ENCODE measurements around the gene KHK. TPM values are rescaled to one million over a fixed set of nuclear protein-coding genes. Genes with fewer than 3 reads are reported as not detected.
"Not testable (repeated sequence)": the region's sequence is repeated elsewhere in the genome, so short reads cannot be mapped to it uniquely, and the experiment has no call there.

The KHK gene
- total RNA-seq, 1 donor from 2014 or later: 3.3 TPM

GRCh38 chr2:27057184-27057583 lies 29.4 kb upstream of the KHK start:
- no peak for ATAC-seq (ENCODE audit: poor library complexity)
- intact Hi-C loops (cut with DNase I): no loop called here
- no peak for DNase-seq

DNA sequence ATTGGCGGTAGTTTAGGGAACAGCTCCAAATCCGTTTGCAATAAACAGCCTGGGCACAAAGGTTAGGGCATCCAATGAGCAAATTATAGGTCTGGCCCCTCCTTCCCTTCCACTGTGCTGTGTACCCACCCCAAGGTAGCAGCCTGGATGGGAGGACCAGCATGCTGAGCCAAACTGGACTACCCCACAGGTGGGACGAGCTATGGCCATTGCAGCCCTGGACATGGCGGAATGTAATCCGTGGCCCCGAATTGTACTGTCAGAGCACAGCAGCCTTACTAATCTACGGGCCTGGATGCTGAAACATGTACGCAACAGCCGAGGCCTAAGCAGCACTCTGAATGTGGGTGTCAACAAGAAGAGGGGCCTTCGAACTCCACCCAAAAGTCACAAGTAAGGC lies 28.4 kb upstream of the KHK start:
- ATAC-seq (ENCODE audit: poor library complexity): no peak
- no peak for DNase-seq
- intact Hi-C loops (cut with DNase I): no loop called here

GRCh38 chr2:27059141-27059820 lies 27.3 kb upstream of the KHK start:
- intact Hi-C loops (cut with DNase I): no loop called here
- no peak for DNase-seq
- ATAC-seq (ENCODE audit: poor library complexity): no peak

DNA sequence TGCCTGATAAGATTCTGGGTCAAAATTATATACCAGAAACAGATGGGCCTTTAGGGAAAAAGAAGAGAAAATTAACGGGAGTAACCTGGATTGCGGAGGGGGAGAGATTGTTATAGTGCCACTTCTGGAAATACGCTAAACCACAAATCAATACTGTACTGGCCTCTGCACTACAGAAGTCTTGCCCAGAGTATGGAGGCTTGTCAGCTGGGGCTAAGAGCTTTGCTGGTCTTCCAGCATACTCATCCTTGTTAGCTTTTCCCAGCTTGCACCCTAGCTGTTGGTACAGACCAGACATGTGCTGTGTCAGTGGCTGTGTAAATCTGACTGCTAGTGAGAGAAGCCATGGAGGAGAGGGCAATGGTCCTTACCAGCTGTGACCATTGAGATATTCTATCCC lies 26.2 kb upstream of the KHK start:
- ATAC-seq (ENCODE audit: poor library complexity): no peak
- intact Hi-C loops (cut with DNase I): no loop called here
- DNase-seq: no peak

DNA sequence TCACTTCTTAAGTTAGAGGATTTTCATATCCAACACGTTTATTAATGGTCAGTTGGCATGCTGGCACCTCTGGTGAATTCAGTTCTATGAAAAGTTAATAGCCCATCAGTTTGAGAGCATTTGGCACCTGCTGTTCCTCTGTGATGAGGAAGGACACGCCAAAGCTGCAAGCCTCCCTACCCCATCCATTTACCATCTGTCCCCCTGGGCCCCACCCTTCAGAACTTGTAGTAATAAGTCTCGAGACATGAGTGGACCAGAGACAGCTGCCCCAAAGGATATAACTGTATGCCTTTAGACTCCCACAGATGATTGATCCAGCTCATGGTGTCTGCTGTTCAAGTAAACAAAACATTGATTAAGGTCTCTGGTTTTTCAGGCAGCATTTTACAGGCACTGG lies 21.4 kb upstream of the KHK start:
- no peak for DNase-seq
- intact Hi-C loops (cut with DNase I): no loop called here
- ATAC-seq (ENCODE audit: poor library complexity): no peak

DNA sequence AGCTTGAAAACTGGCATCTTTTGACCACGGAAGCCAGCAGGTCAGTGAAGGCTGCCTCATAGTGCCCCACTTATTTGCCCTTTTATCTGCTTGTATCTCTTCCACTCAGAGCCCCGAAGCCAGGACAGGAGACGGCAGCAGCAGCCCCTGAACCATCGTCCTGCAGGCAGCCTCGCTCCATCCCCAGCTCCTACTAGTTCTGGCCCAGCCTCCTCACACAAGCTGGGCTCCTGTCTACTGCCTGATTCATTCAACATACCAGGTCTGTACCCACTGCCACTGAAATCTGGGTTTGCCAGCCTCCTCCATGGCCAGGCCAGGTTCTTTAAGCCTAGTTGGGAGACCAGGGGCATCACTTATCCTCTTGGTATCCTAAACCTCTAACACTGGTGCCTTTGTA lies 19.2 kb upstream of the KHK start:
- intact Hi-C loops (cut with DNase I): no loop called here
- ATAC-seq (ENCODE audit: poor library complexity) (no peak), DNase-seq (no peak)

GRCh38 chr2:27069436-27069835 lies 17.1 kb upstream of the KHK start:
- DNase-seq: no peak
- no peak for ATAC-seq (ENCODE audit: poor library complexity)
- intact Hi-C loops (cut with DNase I): no loop called here

GRCh38 chr2:27069961-27070618 lies 16.5 kb upstream of the KHK start:
- intact Hi-C loops (cut with DNase I): no loop called here
- DNase-seq: no peak
- ATAC-seq (ENCODE audit: poor library complexity): no peak

DNA sequence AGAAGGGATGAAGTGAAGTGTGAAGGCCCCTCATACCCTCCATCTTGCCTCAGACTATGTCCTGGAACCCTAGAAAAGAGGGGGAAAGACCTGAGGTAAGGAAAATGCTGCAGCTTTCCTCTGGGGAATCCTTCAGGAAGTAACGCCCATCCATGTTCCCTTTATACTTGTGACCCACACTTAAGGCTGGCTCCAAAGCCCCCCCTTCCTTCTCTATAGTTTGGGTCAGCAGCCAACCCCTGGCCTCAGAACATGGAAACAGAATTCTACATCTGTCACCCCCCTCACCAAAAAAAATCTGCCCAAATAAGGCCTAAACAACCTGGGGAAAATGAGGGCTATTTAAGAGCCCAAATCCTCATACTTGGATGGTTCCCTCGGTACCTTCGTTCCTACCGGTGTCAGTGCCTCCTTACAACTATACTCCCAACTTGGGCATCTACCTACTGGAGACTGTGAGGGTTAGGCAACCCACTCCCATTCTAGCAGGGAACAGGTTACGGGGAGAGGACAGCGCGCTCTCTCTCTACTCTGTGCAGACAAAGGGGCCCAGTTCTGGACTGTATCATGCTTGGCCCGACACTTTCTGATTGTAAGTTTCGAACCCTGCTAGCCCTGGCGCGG lies 15.8 kb upstream of the KHK start:
- no peak for DNase-seq
- intact Hi-C loops (cut with DNase I): no loop called here
- no peak for ATAC-seq (ENCODE audit: poor library complexity)

DNA sequence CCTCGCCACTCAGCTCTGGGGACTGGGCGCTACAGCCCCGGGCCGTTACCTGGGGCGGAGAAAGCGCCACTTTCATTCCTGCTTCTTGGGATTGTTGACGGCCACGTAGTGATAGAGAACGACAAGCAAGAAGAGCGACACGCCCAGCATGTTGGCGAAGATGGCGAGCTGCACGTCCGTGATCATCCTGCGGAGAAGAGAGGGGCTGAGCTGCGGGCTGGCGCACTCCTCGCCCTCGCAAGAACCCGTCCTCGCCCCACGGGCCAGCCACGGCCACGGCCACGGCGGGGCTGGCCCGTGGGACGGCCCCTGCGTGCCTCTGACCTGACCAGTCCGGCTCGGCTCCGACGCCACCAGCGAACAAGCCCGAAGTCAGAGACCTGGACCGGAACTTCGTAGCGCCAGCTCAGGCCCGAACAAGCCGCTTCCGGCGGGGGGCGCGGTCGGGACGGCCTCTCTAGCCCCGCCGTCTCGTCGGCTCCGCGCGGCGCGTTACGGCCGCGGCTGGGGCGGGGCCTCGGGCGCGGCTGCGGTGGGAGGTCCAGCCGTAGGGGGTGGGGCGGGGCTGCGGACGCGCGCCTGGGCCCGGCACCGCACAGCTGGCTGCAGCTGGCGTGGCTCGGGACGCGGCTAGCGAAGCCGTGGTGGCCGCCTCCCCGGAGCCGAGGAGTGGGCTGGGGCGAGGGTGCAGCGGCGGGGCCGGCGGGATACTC lies 15.1 kb upstream of the KHK start, which contains the start of gene OST4:
Gene OST4, minus strand, starts transcription at position 378 of the 713 bp plus-strand sequence.
- intact Hi-C loops (cut with DNase I): no loop called here

DNA sequence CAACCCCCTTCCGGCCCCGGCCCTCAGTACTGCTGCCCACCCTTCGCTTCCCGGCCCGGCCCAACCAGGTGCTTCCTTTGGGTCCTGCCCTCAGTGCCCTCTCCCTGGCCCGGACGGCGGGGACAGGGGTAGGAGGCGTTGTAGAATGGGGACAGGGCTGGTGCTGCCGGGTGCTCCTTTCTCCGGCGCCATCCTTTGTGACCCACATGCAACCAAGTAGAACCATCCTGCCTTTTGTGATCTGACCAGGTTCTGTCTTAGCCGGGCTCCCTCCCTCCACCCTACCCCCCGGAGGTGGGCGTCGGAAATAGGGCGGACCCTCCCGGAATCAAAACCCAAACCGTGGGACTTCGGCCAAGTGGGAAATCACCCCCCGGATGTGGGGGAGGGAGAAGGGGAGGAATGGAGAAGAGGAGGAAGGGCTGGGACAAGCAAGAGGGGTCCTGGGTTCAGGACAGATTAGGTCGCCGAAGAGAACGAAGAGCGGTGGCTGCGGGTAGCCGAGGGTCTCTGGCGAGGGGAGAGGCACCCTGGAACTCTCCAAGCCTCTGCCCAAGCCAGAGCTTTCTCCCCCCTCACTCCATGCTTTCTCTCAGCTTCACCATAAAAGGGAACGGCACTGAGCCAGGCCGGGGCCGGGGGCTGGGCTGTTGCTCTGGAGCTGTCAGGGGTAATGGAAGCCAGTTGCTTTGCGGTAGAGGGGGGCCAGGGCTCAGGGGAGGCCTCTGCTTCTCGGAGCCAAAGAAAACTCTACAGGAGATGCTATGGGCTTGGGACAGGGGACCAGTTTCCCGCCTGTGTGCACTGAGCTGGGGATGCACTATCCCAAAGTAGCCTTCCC lies 14.4 kb upstream of the KHK start:
- DNase-seq (peak; percentile 88), ATAC-seq (ENCODE audit: poor library complexity) (peak; percentile 38)
- intact Hi-C loops (cut with DNase I): no loop called here

More for the DNA sequence above, 15.1 kb upstream of the KHK start, which contains the start of gene OST4:
- ATAC-seq (ENCODE audit: poor library complexity): peak; percentile 96
- DNase-seq: peak; percentile 97

DNA sequence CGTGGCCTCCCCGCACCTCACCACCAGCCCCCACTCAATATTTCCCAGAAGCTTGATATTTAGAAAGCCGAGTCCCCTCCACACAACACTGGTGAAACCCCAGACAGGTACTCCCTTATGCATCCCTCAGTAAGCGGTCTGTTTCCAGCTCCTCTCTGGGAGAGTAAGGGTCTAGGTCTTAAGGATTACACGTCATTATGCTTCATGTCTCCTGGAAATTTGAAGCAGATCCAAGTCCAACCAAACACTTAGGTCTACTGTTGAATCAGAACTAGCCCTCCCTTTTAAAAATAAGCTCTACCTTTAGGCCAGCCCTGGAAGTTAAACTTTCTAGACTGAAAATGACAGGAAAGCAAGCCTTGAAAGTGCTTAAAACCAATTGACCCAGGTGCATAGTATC lies 13.7 kb upstream of the KHK start:
- DNase-seq: no peak
- ATAC-seq (ENCODE audit: poor library complexity): no peak
- intact Hi-C loops (cut with DNase I): no loop called here

DNA sequence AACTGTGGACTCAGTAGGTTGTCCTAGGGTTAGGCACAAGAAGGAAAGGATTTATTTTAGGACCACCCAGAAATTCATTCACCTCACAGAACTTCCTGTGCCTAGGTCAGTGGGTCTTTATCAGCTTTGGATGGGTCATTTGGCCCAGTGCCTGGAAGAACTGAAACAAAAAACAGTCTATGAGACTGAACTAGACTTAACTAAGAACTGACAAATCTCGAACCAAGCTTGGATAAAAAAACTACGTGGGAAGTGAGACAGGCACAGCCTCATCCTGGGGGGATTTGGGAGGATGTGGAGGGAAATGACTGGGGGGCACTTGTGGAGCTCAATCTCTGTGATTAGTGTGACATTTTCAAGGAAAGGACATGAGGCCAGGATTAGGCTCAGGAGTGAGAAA lies 12.8 kb upstream of the KHK start:
- ATAC-seq (ENCODE audit: poor library complexity) (no peak), DNase-seq (no peak)
- intact Hi-C loops (cut with DNase I): no loop called here

- ATAC-seq (ENCODE audit: poor library complexity): no peak
- DNase-seq: peak; percentile 81
- intact Hi-C loops (cut with DNase I): no loop called here
Measured at GRCh38 chr2:27074738-27075565, 11.6 kb upstream of the KHK start.

GRCh38 chr2:27075566-27075871 lies 11.1 kb upstream of the KHK start:
- intact Hi-C loops (cut with DNase I); ATAC-seq (ENCODE audit: poor library complexity): not testable (repeated sequence)
- peak; percentile 11 for DNase-seq

DNA sequence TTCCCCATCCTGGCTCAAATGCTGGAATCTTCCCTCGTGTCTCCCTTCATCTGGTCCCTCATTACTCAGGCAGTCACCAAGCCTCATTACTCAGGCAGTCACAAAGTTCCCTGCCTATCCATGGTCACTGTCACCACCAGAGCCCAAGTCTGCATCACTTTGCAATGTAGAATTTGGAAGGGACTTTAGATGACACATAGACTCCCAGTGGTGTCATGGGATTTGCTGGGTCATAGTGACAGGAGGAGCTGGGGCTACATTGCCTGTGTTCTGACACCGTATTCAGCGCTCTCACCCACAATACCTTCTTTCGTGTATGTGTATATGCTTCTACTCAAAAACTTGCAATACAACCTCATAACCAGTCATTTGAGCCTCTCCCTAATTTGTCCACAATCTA lies 10.2 kb upstream of the KHK start:
- intact Hi-C loops (cut with DNase I): no loop called here
- DNase-seq (no peak), ATAC-seq (ENCODE audit: poor library complexity) (no peak)

DNA sequence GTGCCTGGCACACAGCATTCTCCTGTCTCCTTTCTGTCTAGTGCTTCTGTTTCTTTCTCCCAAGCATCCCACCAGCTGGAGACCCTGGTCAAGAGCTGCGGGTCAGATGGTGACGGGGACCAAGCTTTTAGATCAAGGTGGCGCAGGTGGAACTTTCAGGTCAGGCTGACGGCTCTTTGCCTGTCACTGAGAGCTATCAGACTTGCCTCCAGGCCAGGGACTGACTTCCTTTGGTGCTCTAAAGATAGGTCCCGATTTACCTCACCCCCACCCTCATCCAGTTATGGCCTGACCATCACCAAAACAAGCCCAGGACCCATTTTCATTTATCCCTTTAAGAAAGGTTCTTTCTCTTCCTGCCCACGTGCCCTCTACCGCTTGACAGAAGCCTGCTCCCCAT lies 9.3 kb upstream of the KHK start:
- intact Hi-C loops (cut with DNase I): no loop called here
- no peak for ATAC-seq (ENCODE audit: poor library complexity)
- DNase-seq: peak; percentile 27

All from Right ventricle myocardium superior (tissue), 1 donor.